ENCODE results near the gene GALNT10. TPM values are rescaled to one million over a fixed set of nuclear protein-coding genes. Genes with fewer than 3 reads are reported as not detected.

The GALNT10 gene
- total RNA-seq, 1 donor from 2014 or later: 50.7 TPM

DNA sequence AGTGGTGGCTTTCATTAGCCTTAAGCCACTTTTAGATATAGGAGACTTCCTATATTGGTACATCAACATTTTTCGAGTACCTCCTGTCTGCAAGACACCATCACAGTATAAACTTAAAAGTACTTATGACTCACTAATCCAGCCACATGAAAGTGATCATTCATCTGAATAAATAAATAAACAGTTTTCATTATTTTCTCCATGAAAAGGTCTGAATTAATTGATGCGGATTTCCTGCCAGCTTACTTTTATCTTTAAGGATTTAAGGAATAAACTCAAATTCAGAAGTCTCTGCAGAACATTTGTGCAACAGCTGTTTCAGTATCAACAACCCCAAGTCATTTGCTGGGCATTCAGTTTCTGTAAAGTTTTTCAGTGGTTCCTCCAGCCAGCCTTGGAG lies 259.3 kb downstream of the GALNT10 start:
- Mint-ChIP-seq H3K9me3 (no peaks in the 10 kb centered on the region), H3K4me1 (peaks cover 27% of the 10 kb centered on the region), H3K36me3 (ENCODE audit: low read depth) (peaks cover 23% of the 10 kb centered on the region), H3K4me3 (no peak overlapping the region), H3K27me3 (no peaks in the 10 kb centered on the region), H3K27ac (no peak overlapping the region)
- no peak for DNase-seq
- intact Hi-C loops (cut with micrococcal nuclease): no loop called here

DNA sequence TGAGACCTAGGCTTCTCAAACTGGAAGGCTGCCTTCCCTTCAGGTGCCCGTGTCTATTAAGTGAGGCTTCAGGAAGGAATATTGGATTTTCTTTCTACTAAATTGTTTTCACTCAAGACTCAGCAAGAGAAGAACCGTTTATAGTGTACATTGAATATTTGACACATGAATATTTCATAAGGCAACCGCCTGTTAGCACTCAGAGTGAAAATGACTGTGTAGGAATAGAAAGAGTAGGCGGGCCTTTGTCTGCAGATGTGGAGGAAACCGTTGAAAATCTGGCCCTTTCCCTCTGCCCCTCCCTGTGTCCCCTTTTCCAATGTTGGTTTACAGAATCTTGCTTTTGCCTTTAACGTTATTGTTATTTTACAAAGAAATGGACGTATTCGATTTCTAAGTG lies 261.4 kb downstream of the GALNT10 start:
- DNase-seq: no peak
- H3K36me3 Mint-ChIP-seq (ENCODE audit: low read depth): peaks cover 34% of the 10 kb centered on the region

GRCh38 chr5:154455585-154455984 lies 265.1 kb downstream of the GALNT10 start:
- Mint-ChIP-seq H3K36me3 (ENCODE audit: low read depth) (peaks cover 40% of the 10 kb centered on the region), H3K4me3 (no peak overlapping the region)

More for the DNA sequence above, 261.4 kb downstream of the GALNT10 start:
- Mint-ChIP-seq H3K4me3 (no peak overlapping the region), H3K9me3 (no peaks in the 10 kb centered on the region), H3K27ac (no peak overlapping the region), H3K27me3 (no peaks in the 10 kb centered on the region), H3K4me1 (peaks cover 24% of the 10 kb centered on the region)
- intact Hi-C loops (cut with micrococcal nuclease): no loop called here

DNA sequence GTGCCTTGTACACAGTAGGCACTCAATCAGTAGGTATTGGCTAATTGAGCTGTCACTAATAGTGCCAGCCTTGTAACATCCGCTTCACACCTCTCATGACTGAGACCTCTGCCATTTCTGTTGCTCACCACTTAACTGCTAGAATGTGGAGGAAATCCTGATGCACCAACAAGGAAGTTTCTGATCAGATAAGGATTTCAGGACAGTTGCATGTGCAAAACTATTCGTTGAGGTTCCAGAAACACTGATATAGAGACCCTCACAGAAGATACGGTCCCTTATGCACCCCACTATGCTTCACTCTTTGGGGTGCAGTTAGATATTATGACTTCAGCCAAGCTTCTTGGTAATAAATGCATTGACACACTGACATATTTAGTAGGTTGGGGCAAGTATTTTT lies 266.0 kb downstream of the GALNT10 start:
- H3K27ac Mint-ChIP-seq: no peak overlapping the region
- no peaks in the 10 kb centered on the region for H3K27me3 Mint-ChIP-seq
- H3K9me3 Mint-ChIP-seq: no peaks in the 10 kb centered on the region
- intact Hi-C loops (cut with micrococcal nuclease): no loop called here
- H3K4me3 Mint-ChIP-seq: no peak overlapping the region
- peaks cover 39% of the 10 kb centered on the region for H3K36me3 Mint-ChIP-seq (ENCODE audit: low read depth)
- no peaks in the 10 kb centered on the region for H3K4me1 Mint-ChIP-seq
- DNase-seq: no peak

More at GRCh38 chr5:154455585-154455984, 265.1 kb downstream of the GALNT10 start:
- Mint-ChIP-seq H3K27me3 (no peaks in the 10 kb centered on the region), H3K4me1 (peaks cover under 1% of the 10 kb centered on the region), H3K9me3 (no peaks in the 10 kb centered on the region), H3K27ac (no peak overlapping the region)
- DNase-seq: no peak
- intact Hi-C loops (cut with micrococcal nuclease): no loop called here

DNA sequence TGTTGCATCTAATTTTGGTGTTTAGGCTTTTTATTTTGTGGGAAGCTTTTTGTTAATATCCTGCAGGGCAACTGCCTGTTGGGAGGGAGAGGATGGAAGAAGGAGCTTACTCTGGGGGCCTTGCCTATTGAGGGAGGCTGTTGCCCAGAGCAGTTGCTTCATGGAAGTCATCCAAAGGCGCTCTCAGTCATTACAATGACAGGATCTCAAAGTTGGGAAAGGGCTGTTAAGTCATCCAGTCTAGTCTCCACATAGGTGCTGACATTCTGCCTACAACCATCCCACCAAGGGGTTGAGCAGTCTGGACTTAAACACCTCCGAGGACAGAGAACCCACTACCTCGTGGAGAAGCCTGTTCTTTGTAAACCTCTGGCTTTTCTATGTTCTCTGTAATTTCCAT lies 268.5 kb downstream of the GALNT10 start:
- no peak for DNase-seq
- Mint-ChIP-seq H3K4me1 (no peaks in the 10 kb centered on the region), H3K4me3 (no peak overlapping the region), H3K27ac (no peak overlapping the region), H3K9me3 (no peaks in the 10 kb centered on the region), H3K36me3 (ENCODE audit: low read depth) (peaks cover 28% of the 10 kb centered on the region), H3K27me3 (no peaks in the 10 kb centered on the region)
- intact Hi-C loops (cut with micrococcal nuclease): no loop called here

GRCh38 chr5:154460172-154460571 lies 269.6 kb downstream of the GALNT10 start:
- H3K27me3 Mint-ChIP-seq: peaks cover 3% of the 10 kb centered on the region
- intact Hi-C loops (cut with micrococcal nuclease): no loop called here
- DNase-seq: no peak
- no peak overlapping the region for H3K4me3 Mint-ChIP-seq
- H3K36me3 Mint-ChIP-seq (ENCODE audit: low read depth): peaks cover 21% of the 10 kb centered on the region
- H3K9me3 Mint-ChIP-seq: no peaks in the 10 kb centered on the region
- no peak overlapping the region for H3K27ac Mint-ChIP-seq
- H3K4me1 Mint-ChIP-seq: no peaks in the 10 kb centered on the region

- no peaks in the 10 kb centered on the region for H3K4me1 Mint-ChIP-seq
- no peaks in the 10 kb centered on the region for H3K9me3 Mint-ChIP-seq
- no peak for DNase-seq
- intact Hi-C loops (cut with micrococcal nuclease): no loop called here
- peaks cover 11% of the 10 kb centered on the region for H3K36me3 Mint-ChIP-seq (ENCODE audit: low read depth)
- no peak overlapping the region for H3K27ac Mint-ChIP-seq
- H3K27me3 Mint-ChIP-seq: peaks cover 9% of the 10 kb centered on the region
- H3K4me3 Mint-ChIP-seq: no peak overlapping the region
These were observed 271.0 kb downstream of the GALNT10 start for GRCh38 chr5:154461531-154461930.

DNA sequence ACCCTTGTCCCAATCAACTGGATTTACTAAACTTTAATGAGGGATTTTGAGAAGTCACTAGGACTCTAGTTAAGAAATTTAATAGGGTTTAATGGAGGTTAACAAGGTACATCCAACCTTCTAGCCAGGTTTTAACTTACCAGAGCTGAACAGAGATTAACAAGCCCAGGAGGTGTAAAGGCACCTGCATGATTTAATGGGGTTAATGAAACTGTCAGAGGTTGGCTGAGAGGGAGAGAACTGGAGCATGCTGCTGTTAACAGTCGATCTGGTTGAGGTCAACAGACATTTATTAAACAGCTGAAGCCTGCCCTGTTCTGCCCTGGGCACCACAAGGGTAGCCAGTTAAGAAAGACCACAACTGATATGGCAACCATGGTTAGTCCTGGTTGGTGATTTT lies 273.9 kb downstream of the GALNT10 start:
- Mint-ChIP-seq H3K4me1 (no peaks in the 10 kb centered on the region), H3K4me3 (no peak overlapping the region), H3K27me3 (peaks cover 29% of the 10 kb centered on the region), H3K9me3 (no peaks in the 10 kb centered on the region), H3K27ac (no peak overlapping the region), H3K36me3 (ENCODE audit: low read depth) (no peaks in the 10 kb centered on the region)
- intact Hi-C loops (cut with micrococcal nuclease): no loop called here
- DNase-seq: no peak

DNA sequence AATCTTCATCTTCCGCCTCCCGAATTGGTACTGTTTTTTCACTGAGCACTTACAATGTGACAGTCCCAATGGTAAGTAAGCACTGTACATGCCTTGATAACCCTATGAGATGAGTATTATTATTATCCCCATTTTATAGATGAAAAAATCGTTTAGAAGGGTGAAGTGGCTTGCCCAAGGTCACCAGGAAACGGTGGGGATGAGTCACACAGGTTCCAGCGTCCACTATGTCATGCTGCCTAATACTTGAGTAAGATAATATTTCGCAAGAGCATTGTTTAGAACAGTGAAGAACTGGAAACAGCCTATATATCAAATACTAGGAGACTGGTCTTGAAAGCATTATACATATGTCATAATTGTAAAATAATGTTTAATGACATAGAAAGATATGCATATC lies 274.6 kb downstream of the GALNT10 start:
- Mint-ChIP-seq H3K36me3 (ENCODE audit: low read depth) (no peaks in the 10 kb centered on the region), H3K27me3 (peaks cover 34% of the 10 kb centered on the region), H3K4me1 (no peaks in the 10 kb centered on the region), H3K9me3 (no peaks in the 10 kb centered on the region), H3K27ac (no peak overlapping the region), H3K4me3 (no peak overlapping the region)
- DNase-seq: no peak
- intact Hi-C loops (cut with micrococcal nuclease): loop anchor here (5.0 kb wide), 2 partner anchors 393 to 493 kb away; no protein-coding TSS in a partner anchor

GRCh38 chr5:154466147-154466546 lies 275.6 kb downstream of the GALNT10 start:
- no peak overlapping the region for H3K4me3 Mint-ChIP-seq
- DNase-seq: no peak
- no peaks in the 10 kb centered on the region for H3K4me1 Mint-ChIP-seq
- intact Hi-C loops (cut with micrococcal nuclease): loop anchor here (2.0 to 5.0 kb wide), 3 partner anchors 21 to 494 kb away; no protein-coding TSS in a partner anchor
- H3K36me3 Mint-ChIP-seq (ENCODE audit: low read depth): no peaks in the 10 kb centered on the region
- H3K27me3 Mint-ChIP-seq: peaks cover 44% of the 10 kb centered on the region
- H3K27ac Mint-ChIP-seq: no peak overlapping the region
- H3K9me3 Mint-ChIP-seq: no peaks in the 10 kb centered on the region

DNA sequence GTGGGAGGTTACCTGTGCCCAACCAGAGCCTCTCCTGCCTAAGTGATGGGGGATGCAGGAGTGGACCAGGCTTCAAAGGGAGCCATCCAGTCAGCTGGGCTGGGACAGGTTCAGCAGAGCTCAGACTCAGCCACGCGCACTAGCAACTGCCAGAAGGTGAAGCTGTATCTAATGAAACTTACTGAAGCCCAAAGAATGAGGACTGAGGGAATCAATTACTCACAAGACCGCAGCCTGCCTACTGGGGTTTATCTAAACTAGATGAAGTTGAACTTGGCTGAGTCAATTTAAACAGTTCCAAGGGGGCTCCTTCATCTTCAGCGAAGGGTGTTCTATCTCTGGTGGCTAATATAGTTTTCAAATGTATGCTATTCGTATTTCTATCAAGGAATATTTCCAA lies 276.1 kb downstream of the GALNT10 start:
- no peak for DNase-seq
- Mint-ChIP-seq H3K36me3 (ENCODE audit: low read depth) (no peaks in the 10 kb centered on the region), H3K27ac (no peak overlapping the region), H3K4me3 (no peak overlapping the region), H3K9me3 (no peaks in the 10 kb centered on the region), H3K27me3 (peaks cover 49% of the 10 kb centered on the region), H3K4me1 (no peaks in the 10 kb centered on the region)
- intact Hi-C loops (cut with micrococcal nuclease): loop anchor here (1.0 to 5.0 kb wide), 4 partner anchors 20 to 494 kb away; no protein-coding TSS in a partner anchor

DNA sequence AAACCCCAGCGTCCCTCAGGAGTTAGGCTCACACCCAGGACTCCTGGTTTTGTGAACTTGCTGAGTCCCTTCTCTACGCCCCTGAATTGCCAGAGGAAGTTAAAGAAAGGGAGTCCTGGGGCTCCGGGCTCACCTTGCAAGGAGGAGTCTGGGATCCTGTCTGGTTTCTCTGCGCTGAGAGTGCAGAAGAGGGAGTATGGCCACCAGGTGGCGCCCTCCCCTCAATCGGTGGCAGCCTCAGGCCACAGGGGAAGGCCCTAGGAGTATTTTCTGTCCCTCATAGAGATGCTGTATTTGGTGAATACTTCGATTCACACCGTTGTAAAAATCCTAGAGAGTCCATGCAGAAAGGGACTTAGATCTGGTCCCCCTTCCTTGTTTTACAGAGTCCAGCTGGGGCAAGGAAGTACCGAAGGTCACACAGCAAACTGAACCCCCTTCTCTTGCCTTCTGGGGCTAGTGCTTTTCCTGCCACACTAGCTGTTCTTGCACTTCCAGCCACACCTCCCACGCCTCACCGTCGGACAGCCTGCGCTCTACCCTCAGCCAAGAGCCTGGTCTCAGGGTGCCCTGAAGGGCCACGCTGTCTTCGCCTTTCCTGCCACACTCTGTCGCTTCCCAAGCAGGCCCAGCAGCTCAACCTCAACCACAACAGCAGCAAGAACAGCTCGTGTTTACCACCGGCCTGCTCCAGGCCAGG lies 277.3 kb downstream of the GALNT10 start:
- Mint-ChIP-seq H3K4me1 (no peaks in the 10 kb centered on the region), H3K27me3 (peaks cover 58% of the 10 kb centered on the region), H3K9me3 (no peaks in the 10 kb centered on the region), H3K27ac (no peak overlapping the region), H3K36me3 (ENCODE audit: low read depth) (no peaks in the 10 kb centered on the region), H3K4me3 (no peak overlapping the region)
- DNase-seq: peak; percentile 92
- intact Hi-C loops (cut with micrococcal nuclease): loop anchor here (1.0 to 5.0 kb wide), 4 partner anchors 19 to 496 kb away; no protein-coding TSS in a partner anchor

DNA sequence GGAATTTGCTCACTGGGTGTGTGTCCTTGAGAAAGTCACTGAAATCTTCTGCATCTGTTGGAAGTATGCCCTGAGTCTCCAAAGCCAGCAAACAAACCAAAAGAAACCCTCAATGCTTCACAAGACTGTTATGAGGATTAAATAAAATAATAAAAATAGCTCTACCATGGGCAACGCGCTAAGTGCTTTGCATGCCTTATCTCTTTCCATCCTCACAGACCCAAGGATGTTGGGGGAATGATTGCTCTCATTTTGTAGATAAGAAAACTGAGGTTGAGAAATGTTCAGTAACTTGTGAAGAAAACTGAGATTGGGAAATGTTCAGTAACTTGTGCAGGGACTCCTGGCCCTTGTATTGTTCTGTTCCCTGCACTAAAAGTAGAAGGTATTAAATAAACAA lies 279.6 kb downstream of the GALNT10 start:
- Mint-ChIP-seq H3K4me1 (peaks cover 10% of the 10 kb centered on the region), H3K27ac (no peak overlapping the region), H3K27me3 (peaks cover 78% of the 10 kb centered on the region), H3K4me3 (no peak overlapping the region), H3K36me3 (ENCODE audit: low read depth) (peaks cover 2% of the 10 kb centered on the region), H3K9me3 (peaks cover 9% of the 10 kb centered on the region)
- intact Hi-C loops (cut with micrococcal nuclease): no loop called here
- no peak for DNase-seq
